Thyroid gland (tissue), 4 donors: ENCODE measurements around the gene HHIP.

Source experiments
- CTCF ChIP-seq, 6 experiments: fragments of 200-600 bp in 3 of 6; fragments of 450-650 bp in 3 of 6; sonication (generic) in 3 of 6; IDR thresholded peaks; one replicate each; pipeline ENCODE4 v1.5.1; 2016 to 2019; ENCODE audit warnings: antibody characterized with exemption in 6 of 6, mild to moderate bottlenecking in 2 of 6, inconsistent platforms in 1 of 6, moderate library complexity in 1 of 6
- POLR2A ChIP-seq, 2 donors: fragments of 450-650 bp; IDR thresholded peaks; one replicate each; pipeline ENCODE4 v1.6.1; 2017; ENCODE audit warnings: antibody characterized with exemption in 2 of 2, mild to moderate bottlenecking in 2 of 2, moderate library complexity in 1 of 2

GRCh38 chr4:144648042-144648441 is 2.1 kb downstream of the HHIP start:
- no peak for TF ChIP-seq CTCF (IDR thresholded peaks at IDR 0.05)
- no peak for TF ChIP-seq POLR2A (IDR thresholded peaks at IDR 0.05)
